Measurements from ENCODE around the gene AK5.

DNA sequence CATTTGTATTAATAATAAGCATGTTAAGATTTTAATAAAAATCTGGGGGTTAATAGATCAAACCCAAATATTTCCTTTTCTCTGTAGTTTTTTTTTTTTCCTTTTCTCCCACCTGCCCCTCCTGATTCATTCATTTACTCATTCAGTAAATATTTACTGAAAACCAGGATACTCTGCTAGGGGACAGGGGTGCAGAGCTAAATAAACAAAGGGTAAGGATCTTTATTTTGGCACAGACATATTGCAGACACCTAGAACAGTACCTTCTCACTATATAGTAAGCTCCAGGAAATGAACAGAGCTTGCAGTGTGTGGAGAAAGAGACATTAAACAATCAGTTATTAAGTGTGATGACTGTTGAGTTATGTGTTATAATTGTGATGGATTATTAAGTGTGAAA is 60.9 kb downstream of the AK5 start:
- TF ChIP-seq, protein P1, sequence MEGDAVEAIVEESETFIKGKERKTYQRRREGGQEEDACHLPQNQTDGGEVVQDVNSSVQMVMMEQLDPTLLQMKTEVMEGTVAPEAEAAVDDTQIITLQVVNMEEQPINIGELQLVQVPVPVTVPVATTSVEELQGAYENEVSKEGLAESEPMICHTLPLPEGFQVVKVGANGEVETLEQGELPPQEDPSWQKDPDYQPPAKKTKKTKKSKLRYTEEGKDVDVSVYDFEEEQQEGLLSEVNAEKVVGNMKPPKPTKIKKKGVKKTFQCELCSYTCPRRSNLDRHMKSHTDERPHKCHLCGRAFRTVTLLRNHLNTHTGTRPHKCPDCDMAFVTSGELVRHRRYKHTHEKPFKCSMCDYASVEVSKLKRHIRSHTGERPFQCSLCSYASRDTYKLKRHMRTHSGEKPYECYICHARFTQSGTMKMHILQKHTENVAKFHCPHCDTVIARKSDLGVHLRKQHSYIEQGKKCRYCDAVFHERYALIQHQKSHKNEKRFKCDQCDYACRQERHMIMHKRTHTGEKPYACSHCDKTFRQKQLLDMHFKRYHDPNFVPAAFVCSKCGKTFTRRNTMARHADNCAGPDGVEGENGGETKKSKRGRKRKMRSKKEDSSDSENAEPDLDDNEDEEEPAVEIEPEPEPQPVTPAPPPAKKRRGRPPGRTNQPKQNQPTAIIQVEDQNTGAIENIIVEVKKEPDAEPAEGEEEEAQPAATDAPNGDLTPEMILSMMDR (conservative IDR thresholded peaks at IDR 0.05; ENCODE audit: low read depth, low read length), result no peak
- no peak for TF ChIP-seq EZH2 (IDR thresholded peaks at IDR 0.05; ENCODE audit: low read length, unreplicated experiment)
- TF ChIP-seq EZH2phosphoT487 (IDR thresholded peaks at IDR 0.05; ENCODE audit: borderline replicate concordance, low read length), result no peak
